ENCODE data around the gene ADARB1.

GRCh38 chr21:45155910-45156309, 81.5 kb downstream of the ADARB1 start:
- TF ChIP-seq CTCF (conservative IDR thresholded peaks at IDR 0.05) (no peak), ZFX (IDR thresholded peaks at IDR 0.05) (no peak)

All from C4-2B (cell line).